IMR-90 (cell line): Measurements from ENCODE around the gene HORMAD1. TPM values are rescaled to one million over a fixed set of nuclear protein-coding genes. Genes with fewer than 3 reads are reported as not detected.

Experiments
- ATAC-seq: fragments of 200-7000 bp; cut with Tn5 transposase; 2 replicates; pipeline ENCODE4 v1.9.1; 2020; ENCODE audit warnings: low read depth, mild to moderate bottlenecking, moderate library complexity
- BruUV-seq: library from RNA; stranded (reverse); fragments of 400-500 nt; replicated peaks from 2 replicates; lab custom pipeline; 2021; lab: Mats Ljungman, UMichigan
- CTCF ChIA-PET: fragments of 300-600 bp; formaldehyde crosslinking; extraction: SDS; loops from one replicate; lab custom pipeline; 2021; ENCODE audit warnings: antibody characterized with exemption; lab: Yijun Ruan, JAX
- POLR2A ChIA-PET: fragments of 300-600 bp; sonication (Branson Sonifier 250); formaldehyde crosslinking; loops from one replicate; lab custom pipeline; 2022; ENCODE audit warnings: antibody characterized with exemption; ENCODE audit not compliant: unreplicated experiment; lab: Charles Lee
- DNase-seq: peaks from one replicate; pipeline ENCODE4 v3.0.0; 2013
- H2AFZ ChIP-seq: replicated peaks from 2 replicates; pipeline ENCODE3; 2013; ENCODE audit warnings: low read length, mild to moderate bottlenecking; ENCODE audit not compliant: poor library complexity
- H2AK5ac ChIP-seq: 2 replicates; pipeline ENCODE4 v1.6.1; 2013; ENCODE audit warnings: low read depth, low read length, inconsistent platforms
- H2AK9ac ChIP-seq: replicated peaks from 2 replicates; pipeline ENCODE3; 2013; ENCODE audit warnings: mild to moderate bottlenecking, low read depth, low read length, moderate library complexity; ENCODE audit not compliant: poor library complexity
- H2BK120ac ChIP-seq: 2 replicates; pipeline ENCODE4 v1.6.1; 2013; ENCODE audit warnings: low read depth, low read length, inconsistent platforms
- H2BK15ac ChIP-seq: 3 replicates; pipeline ENCODE4 v1.6.1; 2013; ENCODE audit warnings: low read depth, low read length, inconsistent platforms
- H2BK20ac ChIP-seq: 2 replicates; pipeline ENCODE4 v1.6.1; 2013; ENCODE audit warnings: low read depth, mild to moderate bottlenecking, inconsistent platforms, low read length, moderate library complexity
- H2BK5ac ChIP-seq: 2 replicates; pipeline ENCODE4 v1.6.1; 2013; ENCODE audit warnings: mild to moderate bottlenecking, low read depth, low read length, inconsistent platforms; ENCODE audit not compliant: poor library complexity, severe bottlenecking
- H3K14ac ChIP-seq: replicated peaks from 2 replicates; pipeline ENCODE4 v1.6.1; 2013; ENCODE audit warnings: low read depth, low read length, inconsistent platforms
- H3K18ac ChIP-seq: 2 replicates; pipeline ENCODE4 v1.6.1; 2013; ENCODE audit warnings: low read depth, low read length, control low read depth
- H3K23ac ChIP-seq: 2 replicates; pipeline ENCODE4 v1.6.1; 2013; ENCODE audit warnings: low read depth, low read length, inconsistent platforms
- H3K27ac ChIP-seq: 2 replicates; pipeline ENCODE4 v1.5.1; 2013; ENCODE audit warnings: mild to moderate bottlenecking, control low read depth, low read length; ENCODE audit not compliant: insufficient read depth
- H3K27me3 ChIP-seq: 2 replicates; pipeline ENCODE4 v1.6.1; 2013; ENCODE audit warnings: low read length; ENCODE audit not compliant: control insufficient read depth, insufficient read depth
- H3K36me3 ChIP-seq: 2 replicates; pipeline ENCODE4 v1.6.1; 2013; ENCODE audit warnings: low read length, mixed read lengths; ENCODE audit not compliant: control insufficient read depth, insufficient read depth
- H3K4ac ChIP-seq: 2 replicates; pipeline ENCODE4 v1.6.1; 2013; ENCODE audit warnings: low read depth, low read length, inconsistent platforms
- H3K4me1 ChIP-seq: 2 replicates; pipeline ENCODE4 v1.6.1; 2013; ENCODE audit warnings: low read length, mixed read lengths; ENCODE audit not compliant: control insufficient read depth, insufficient read depth
- H3K4me2 ChIP-seq: 2 replicates; pipeline ENCODE4 v1.6.1; 2013; ENCODE audit warnings: low read depth, mild to moderate bottlenecking, control low read depth, low read length, moderate library complexity
- H3K4me3 ChIP-seq: 2 replicates; pipeline ENCODE4 v1.5.1; 2013; ENCODE audit warnings: low read depth, mild to moderate bottlenecking, control low read depth, low read length, moderate library complexity; ENCODE audit not compliant: insufficient read depth
- H3K56ac ChIP-seq: 2 replicates; pipeline ENCODE4 v1.6.1; 2013; ENCODE audit warnings: low read length, inconsistent platforms; ENCODE audit not compliant: insufficient read depth; ENCODE audit errors: extremely low read depth
- H3K79me1 ChIP-seq, 2 experiments: 2 replicates each; pipeline ENCODE4 v1.6.1; 2013; ENCODE audit warnings: low read length in 2 of 2, inconsistent platforms in 1 of 2, low read depth in 1 of 2
- H3K9ac ChIP-seq: 2 replicates; pipeline ENCODE4 v1.6.1; 2013; ENCODE audit warnings: low read depth, low read length, control low read depth
- H3K9me1 ChIP-seq: 2 replicates; pipeline ENCODE4 v1.6.1; 2013; ENCODE audit warnings: low read length, inconsistent platforms; ENCODE audit not compliant: insufficient read depth
- H3K9me3 ChIP-seq: 2 replicates; pipeline ENCODE4 v1.6.1; 2013; ENCODE audit warnings: low read length; ENCODE audit not compliant: control insufficient read depth, insufficient read depth
- H4K20me1 ChIP-seq: 2 replicates; pipeline ENCODE4 v1.6.1; 2013; ENCODE audit warnings: low read length, inconsistent platforms; ENCODE audit not compliant: insufficient read depth
- H4K5ac ChIP-seq: 2 replicates; pipeline ENCODE4 v1.6.1; 2013; ENCODE audit warnings: mild to moderate bottlenecking, low read depth, low read length, control low read depth
- H4K8ac ChIP-seq, 2 experiments: 2 replicates each; pipeline ENCODE4 v1.6.1; 2013; ENCODE audit warnings: low read depth in 2 of 2, low read length in 2 of 2, control low read depth in 1 of 2, inconsistent platforms in 1 of 2
- H4K91ac ChIP-seq: 2 replicates; pipeline ENCODE4 v1.6.1; 2013; ENCODE audit warnings: low read depth, low read length, inconsistent platforms; ENCODE audit not compliant: insufficient read depth
- BHLHE40 ChIP-seq: fragments of 150-350 bp; IDR thresholded peaks from 2 replicates; pipeline ENCODE4 v1.6.1; 2016; ENCODE audit warnings: mild to moderate bottlenecking, low read depth, low read length
- CEBPB ChIP-seq: IDR thresholded peaks from 2 replicates; pipeline ENCODE4 v1.6.1; 2012; ENCODE audit warnings: low read depth, low read length, improper control_type of control experiment
- CHD1 ChIP-seq: IDR thresholded peaks from 2 replicates; pipeline ENCODE4 v1.6.1; 2012; ENCODE audit warnings: low read depth, low read length, improper control_type of control experiment
- CTCF ChIP-seq: conservative IDR thresholded peaks from 2 replicates; pipeline ENCODE4 v1.5.1; 2012; ENCODE audit warnings: mild to moderate bottlenecking, low read depth, low read length, improper control_type of control experiment
- ELK1 ChIP-seq: fragments of 150-350 bp; IDR thresholded peaks from 2 replicates; pipeline ENCODE4 v1.6.1; 2016; ENCODE audit warnings: low read depth, mild to moderate bottlenecking, low read length, moderate library complexity, borderline replicate concordance
- FOS ChIP-seq: fragments of 150-350 bp; IDR thresholded peaks from 2 replicates; pipeline ENCODE4 v1.6.1; 2016; ENCODE audit warnings: low read depth, low read length
- MAFK ChIP-seq: IDR thresholded peaks from 2 replicates; pipeline ENCODE4 v1.6.1; 2012; ENCODE audit warnings: low read depth, low read length, improper control_type of control experiment
- MAZ ChIP-seq: IDR thresholded peaks from 2 replicates; pipeline ENCODE4 v1.6.1; 2012; ENCODE audit warnings: low read depth, mild to moderate bottlenecking, low read length, improper control_type of control experiment, moderate library complexity, borderline replicate concordance
- MXI1 ChIP-seq: IDR thresholded peaks from 2 replicates; pipeline ENCODE4 v1.6.1; 2012; ENCODE audit warnings: low read depth, mild to moderate bottlenecking, low read length, moderate library complexity, borderline replicate concordance
- POLR2A ChIP-seq: IDR thresholded peaks from 2 replicates; pipeline ENCODE4 v1.6.1; 2012; ENCODE audit warnings: mild to moderate bottlenecking, low read depth, low read length
- RAD21 ChIP-seq: IDR thresholded peaks from 2 replicates; pipeline ENCODE4 v1.6.1; 2012; ENCODE audit warnings: low read length, improper control_type of control experiment
- RCOR1 ChIP-seq: IDR thresholded peaks from 2 replicates; pipeline ENCODE4 v1.6.1; 2012; ENCODE audit warnings: mild to moderate bottlenecking, low read length, improper control_type of control experiment; ENCODE audit not compliant: insufficient replicate concordance
- SMC3 ChIP-seq: fragments of 150-350 bp; IDR thresholded peaks from 2 replicates; pipeline ENCODE4 v1.6.1; 2016; ENCODE audit warnings: low read depth, mild to moderate bottlenecking, antibody characterized with exemption, low read length, moderate library complexity
- USF2 ChIP-seq: fragments of 150-350 bp; IDR thresholded peaks from 2 replicates; pipeline ENCODE4 v1.6.1; 2017; ENCODE audit warnings: mild to moderate bottlenecking, antibody characterized with exemption, low read length, low read depth
- WGBS, 2 experiments: methylation state at CpG; one replicate each; pipeline versions ENCODE4 v1.1.5 to v1.1.7; 2013; ENCODE audit warnings: missing lambda C conversion rate in 2 of 2; ENCODE audit not compliant: insufficient read length in 1 of 2; ENCODE audit errors: extremely low coverage in 2 of 2; 5-methylcytosine and 5-hydroxymethylcytosine counted together
- dilution Hi-C: fragments of 300-500 bp; cut with HindIII; formaldehyde crosslinking; loops from one replicate; pipeline ENCODE4 v1.14.3; 2018; ENCODE audit warnings: low sequenced_read_pairs; ENCODE audit not compliant: unreplicated experiment
- in situ Hi-C: fragments of 300-500 bp; cut with MboI; formaldehyde crosslinking; loops from 3 replicates; pipeline ENCODE4 v1.14.3; 2019; ENCODE audit warnings: low sequenced_read_pairs, inconsistent platforms, mixed read lengths
- intact Hi-C: fragments of 100-400 bp; cut with micrococcal nuclease; formaldehyde crosslinking; loops from 2 replicates; pipeline ENCODE4 v1.10.0; 2022
- polyA plus RNA-seq, 3 experiments: library from polyadenylated mRNA; depleted of rRNA; stranded (reverse); fragments of >200 nt; gene quantifications; 2 replicates each; pipeline ENCODE4 v1.2.3, GENCODE V29; 2012; ENCODE audit warnings: low replicate concordance in 1 of 3
- total RNA-seq: library from RNA; depleted of rRNA; stranded (reverse); fragments of >200 nt; gene quantifications from 2 replicates; pipeline ENCODE4 v1.2.3, GENCODE V29; 2012

Gene HORMAD1
- total and polyA plus RNA-seq, 2 of the 4 experiments (the other 2 are of a cell fraction), result not detected

GRCh38 chr1:150692720-150693119 lies 28.0 kb downstream of the HORMAD1 start:
- DNase-seq (peak; percentile 8), ATAC-seq (no peak)
- H4K8ac ChIP-seq, result no peak overlapping the region
- H2AFZ ChIP-seq, result no peak overlapping the region
- H2BK5ac ChIP-seq, result no peak overlapping the region
- peaks cover 3% of the 10 kb centered on the region; the same call in 1 of the 2 replicates for H3K9me1 ChIP-seq
- no CpG with 5 or more reads among the region's 3 CpGs for WGBS, 2 experiments
- H2BK120ac ChIP-seq, result no peak overlapping the region
- H3K79me1 ChIP-seq, result peaks cover 2 to 24% of the 10 kb centered on the region in 2 experiments; a peak in 3 of 4 replicates
- in situ Hi-C loops (no loop called here), dilution Hi-C loops (no loop called here), intact Hi-C loops (no loop called here)
- no peak overlapping the region for H3K23ac ChIP-seq
- no peak overlapping the region for H3K4ac ChIP-seq
- H3K18ac ChIP-seq, result no peak overlapping the region
- H3K27me3 ChIP-seq, result no peaks in the 10 kb centered on the region
- no peak overlapping the region for H3K14ac ChIP-seq
- H4K91ac ChIP-seq, result no peak overlapping the region
- no peak overlapping the region for H3K4me3 ChIP-seq
- H3K27ac ChIP-seq, result no peak overlapping the region
- H3K4me2 ChIP-seq, result no peak overlapping the region
- H4K5ac ChIP-seq, result no peak overlapping the region
- H2BK20ac ChIP-seq, result no peak overlapping the region
- ChIA-PET POLR2A (no interaction called here), CTCF (interaction anchor here (0.8 to 1.7 kb wide), 5 partner anchors 9 to 132 kb away, joined by 3 to 5 read pairs (median 3); no protein-coding TSS in a partner anchor)
- H3K9me3 ChIP-seq, result no peaks in the 10 kb centered on the region
- H4K20me1 ChIP-seq, result no peaks in the 10 kb centered on the region
- peaks cover 7% of the 10 kb centered on the region; the same call in 1 of the 2 replicates for H3K36me3 ChIP-seq
- no peak overlapping the region for H2AK9ac ChIP-seq
- no peak overlapping the region for H3K9ac ChIP-seq
- no peak overlapping the region for H2AK5ac ChIP-seq
- no peak overlapping the region for H2BK15ac ChIP-seq
- no peaks in the 10 kb centered on the region for H3K4me1 ChIP-seq
- TF ChIP-seq RAD21 (no peak), MAZ (no peak), CTCF (no peak), FOS (no peak), BHLHE40 (no peak), MXI1 (no peak), RCOR1 (no peak), CHD1 (no peak), MAFK (no peak), ELK1 (no peak), SMC3 (no peak), POLR2A (no peak), USF2 (no peak), CEBPB (no peak)
- H3K56ac ChIP-seq, result no peak overlapping the region
- no TSS peak for BruUV-seq
